DOHH2 (cell line): ENCODE measurements around the gene COL18A1.

Experiments used
- EZH2phosphoT487 ChIP-seq: fragments of 200-600 bp; sonication (generic); IDR thresholded peaks from 2 replicates; pipeline ENCODE4 v1.6.1; 2017; ENCODE audit warnings: borderline replicate concordance, mild to moderate bottlenecking, antibody characterized with exemption, low read length, moderate library complexity, mixed read lengths
- TF ChIP-seq, protein P1 (sequence below): fragments of 200-600 bp; sonication (generic); IDR thresholded peaks from one replicate; pipeline ENCODE4 v1.5.1; 2014; ENCODE audit warnings: antibody characterized with exemption, mild to moderate bottlenecking, low read depth, low read length; ENCODE audit not compliant: poor library complexity, severe bottlenecking

DNA sequence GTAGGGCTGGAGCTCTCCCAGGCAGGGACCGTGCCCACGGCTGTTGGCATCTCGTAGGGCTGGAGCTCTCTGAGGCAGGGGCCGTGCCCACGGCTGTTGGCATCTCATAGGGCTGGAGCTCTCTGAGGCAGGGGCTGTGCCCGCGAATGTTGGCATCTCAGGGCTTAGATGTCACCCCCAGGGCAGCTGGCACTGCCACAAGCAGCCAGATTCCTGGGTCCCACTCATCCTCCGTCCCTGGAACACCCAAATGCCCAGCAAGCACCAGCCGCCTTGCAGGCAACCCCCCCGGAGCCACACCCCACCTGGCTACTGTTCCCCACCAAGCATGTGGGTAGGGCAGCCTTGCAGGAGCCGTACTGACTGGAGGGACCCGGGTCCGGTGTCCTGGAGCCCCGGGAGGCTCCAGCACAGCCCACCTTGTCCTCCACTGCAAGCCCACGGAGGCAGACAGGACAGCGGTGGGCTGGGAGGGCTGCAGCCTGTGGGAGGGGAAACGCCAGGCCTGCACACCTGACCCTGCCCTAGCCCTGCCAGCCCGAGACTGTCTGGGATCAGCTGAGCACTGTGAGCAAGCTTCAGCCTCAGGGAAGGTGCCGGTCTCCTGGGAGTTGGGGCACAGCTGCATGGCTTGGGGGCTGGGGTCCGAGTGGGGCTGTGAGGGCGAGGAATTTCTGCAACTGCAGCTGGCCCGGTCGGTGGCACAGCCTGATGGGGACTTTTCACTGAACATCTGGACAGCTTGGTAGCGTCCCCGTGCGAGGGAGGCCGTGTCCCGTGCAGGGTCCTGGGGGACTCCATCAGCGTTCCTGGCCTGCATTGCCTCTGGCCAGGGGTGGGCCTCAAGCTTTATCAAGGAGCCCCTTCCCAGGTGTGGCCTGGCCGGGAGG is 53.6 kb downstream of the COL18A1 start:
- TF ChIP-seq, protein P1, sequence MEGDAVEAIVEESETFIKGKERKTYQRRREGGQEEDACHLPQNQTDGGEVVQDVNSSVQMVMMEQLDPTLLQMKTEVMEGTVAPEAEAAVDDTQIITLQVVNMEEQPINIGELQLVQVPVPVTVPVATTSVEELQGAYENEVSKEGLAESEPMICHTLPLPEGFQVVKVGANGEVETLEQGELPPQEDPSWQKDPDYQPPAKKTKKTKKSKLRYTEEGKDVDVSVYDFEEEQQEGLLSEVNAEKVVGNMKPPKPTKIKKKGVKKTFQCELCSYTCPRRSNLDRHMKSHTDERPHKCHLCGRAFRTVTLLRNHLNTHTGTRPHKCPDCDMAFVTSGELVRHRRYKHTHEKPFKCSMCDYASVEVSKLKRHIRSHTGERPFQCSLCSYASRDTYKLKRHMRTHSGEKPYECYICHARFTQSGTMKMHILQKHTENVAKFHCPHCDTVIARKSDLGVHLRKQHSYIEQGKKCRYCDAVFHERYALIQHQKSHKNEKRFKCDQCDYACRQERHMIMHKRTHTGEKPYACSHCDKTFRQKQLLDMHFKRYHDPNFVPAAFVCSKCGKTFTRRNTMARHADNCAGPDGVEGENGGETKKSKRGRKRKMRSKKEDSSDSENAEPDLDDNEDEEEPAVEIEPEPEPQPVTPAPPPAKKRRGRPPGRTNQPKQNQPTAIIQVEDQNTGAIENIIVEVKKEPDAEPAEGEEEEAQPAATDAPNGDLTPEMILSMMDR = no peak
- TF ChIP-seq EZH2phosphoT487 = no peak
